HG03469 (cell line): ENCODE measurements around the gene DHRSX.

Experiments used
- ATAC-seq: cut with Tn5 transposase; IDR thresholded peaks from one replicate; pipeline ENCODE4 v1.9.1; 2021; ENCODE audit warnings: mild to moderate bottlenecking, moderate library complexity, moderate number of reproducible peaks; ENCODE audit not compliant: unreplicated experiment

Gene DHRSX

GRCh38 chrX:2184089-2184488 is 316.7 kb downstream of the DHRSX start:
- no peak for ATAC-seq

DNA sequence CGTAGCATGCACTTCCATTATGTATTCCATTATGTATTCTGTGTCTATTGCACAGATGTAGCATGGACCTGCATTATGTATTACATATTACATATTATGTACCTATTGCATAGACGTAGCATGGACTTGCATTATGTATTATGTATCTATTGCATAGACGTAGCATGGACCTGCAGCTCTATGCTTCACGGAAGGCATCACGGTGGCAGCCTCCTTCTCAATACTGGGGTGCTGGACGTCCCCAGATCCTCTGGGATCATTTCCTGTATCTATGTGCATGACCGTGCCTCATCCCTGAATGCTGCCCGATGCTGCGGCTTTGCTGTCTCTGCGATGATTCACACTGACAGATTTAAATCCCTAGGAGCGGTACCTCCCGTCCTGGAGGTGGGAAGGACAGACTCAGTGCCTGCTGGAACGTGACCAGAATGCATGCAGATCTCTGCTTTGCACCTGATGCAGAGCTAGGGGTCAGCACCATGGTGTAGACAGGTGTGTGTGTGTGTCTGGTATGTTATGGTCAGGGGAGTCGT is 317.5 kb downstream of the DHRSX start:
- ATAC-seq, result no peak

DNA sequence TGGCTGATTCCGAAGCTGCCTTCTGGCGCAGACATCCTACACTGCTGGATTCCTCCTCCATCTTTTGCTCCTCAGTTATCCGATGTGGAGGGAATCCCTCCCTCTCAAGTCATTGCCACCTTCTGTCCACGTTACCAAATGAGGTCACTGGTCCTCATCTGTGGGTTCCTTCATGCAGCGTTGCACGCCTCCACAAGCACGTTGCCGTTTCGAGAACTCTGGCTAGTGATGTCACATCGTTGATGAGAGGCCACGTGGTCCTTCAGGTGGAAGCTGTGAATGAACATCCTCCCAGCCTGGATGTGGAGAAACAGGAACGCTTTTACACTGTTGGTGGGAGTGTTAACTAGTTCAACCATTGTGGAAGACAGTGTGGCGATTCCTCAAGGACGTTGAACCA is 323.2 kb downstream of the DHRSX start:
- no peak for ATAC-seq

- no peak for ATAC-seq
Observed at GRCh38 chrX:2176733-2177132, 324.0 kb downstream of the DHRSX start.

GRCh38 chrX:2176274-2176673 is 324.5 kb downstream of the DHRSX start:
- no peak for ATAC-seq

DNA sequence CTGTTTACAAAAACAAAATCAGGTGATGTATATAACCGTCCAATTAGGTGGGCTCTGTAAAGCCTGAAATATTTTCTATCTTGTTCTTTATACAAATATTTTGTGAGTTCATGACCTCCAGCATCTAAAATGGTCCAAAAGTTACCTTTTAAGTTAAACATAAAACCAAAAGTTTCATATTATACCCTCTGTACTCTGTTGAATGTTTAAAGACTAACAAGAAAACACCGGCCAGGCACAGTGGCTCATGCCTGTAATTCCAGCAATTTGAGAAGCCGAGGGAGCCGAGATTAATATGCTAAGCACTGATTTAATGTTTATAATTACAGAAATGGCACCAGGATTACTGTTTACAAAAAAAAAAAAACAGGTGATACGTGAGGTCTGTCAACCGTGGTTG is 328.4 kb downstream of the DHRSX start:
- no peak for ATAC-seq
